K562 (cell line): ENCODE results near the gene FAM193A. TPM values are rescaled to one million over a fixed set of nuclear protein-coding genes. Genes with fewer than 3 reads are reported as not detected.
A peak's percentile ranks its signal among the peaks of the same experiment; 100 is the strongest.

ENCODE experiments used
- ATAC-seq: fragments of 200-7000 bp; cut with Tn5 transposase; 3 replicates; pipeline ENCODE4 v1.9.1; 2020; ENCODE audit warnings: moderate library complexity
- BruUV-seq: library from RNA; stranded (reverse); fragments of 400-500 nt; replicated peaks from 2 replicates; lab custom pipeline; 2021; lab: Mats Ljungman, UMichigan
- CTCF ChIA-PET: fragments of 300-600 bp; formaldehyde crosslinking; extraction: SDS; loops from one replicate; lab custom pipeline; 2021; ENCODE audit warnings: low intra/inter-chr PET ratio; lab: Yijun Ruan, JAX
- POLR2A ChIA-PET: fragments of 300-600, 350-650 bp; sonication (Branson Sonifier 250); formaldehyde crosslinking; extraction: SDS; loops from one replicate; lab custom pipeline; 2021; ENCODE audit warnings: antibody characterized with exemption, inconsistent platforms; lab: Yijun Ruan, JAX
- DNase-seq, 4 experiments: peaks; one replicate each; pipeline versions ENCODE4 v3.0.0 to v3.0.0-alpha.2; 2011 to 2018; ENCODE audit warnings: low spot score in 3 of 4, mixed read lengths in 3 of 4; ENCODE audit errors: extremely low read depth in 1 of 4
- FAIRE-seq: peaks from 2 replicates; lab custom pipeline; 2011; peaks lifted over from hg19 to GRCh38; lab: Jason Lieb, UNC
- H2AFZ ChIP-seq: 2 replicates; pipeline ENCODE4 v1.6.0; 2011; ENCODE audit warnings: low read depth, low read length, control low read depth, inconsistent platforms
- H3K27ac ChIP-seq: fragments of 200-600 bp; 3 replicates; pipeline ENCODE4 v1.8.0; 2011; ENCODE audit warnings: low read depth, mild to moderate bottlenecking, control low read depth, inconsistent platforms, low read length, moderate library complexity, mixed read lengths; ENCODE audit errors: extremely low read depth
- H3K27me3 ChIP-seq, 2 experiments: fragments of 300-600 bp in 1 of 2; 2 replicates in 1 of 2; 3 replicates in 1 of 2; pipeline versions ENCODE4 v1.6.0 to v1.8.0; 2011; ENCODE audit warnings: inconsistent platforms in 2 of 2, low read length in 2 of 2, mild to moderate bottlenecking in 1 of 2, mixed read lengths in 1 of 2, moderate library complexity in 1 of 2; ENCODE audit not compliant: control insufficient read depth in 2 of 2, insufficient read depth in 2 of 2
- H3K36me3 ChIP-seq: fragments of 300-600 bp; 3 replicates; pipeline ENCODE4 v1.8.0; 2011; ENCODE audit warnings: mild to moderate bottlenecking, low read length, inconsistent platforms; ENCODE audit not compliant: control insufficient read depth, insufficient read depth
- H3K4me1 ChIP-seq, 2 experiments: fragments of 200-600 bp in 1 of 2; replicated peaks in 1 of 2; 2 replicates in 1 of 2; 3 replicates in 1 of 2; pipeline versions ENCODE4 v1.5.1 to v1.8.0; 2011; ENCODE audit warnings: inconsistent platforms in 2 of 2, low read length in 2 of 2, mild to moderate bottlenecking in 1 of 2, mixed read lengths in 1 of 2, moderate library complexity in 1 of 2; ENCODE audit not compliant: control insufficient read depth in 2 of 2, insufficient read depth in 2 of 2
- H3K4me2 ChIP-seq: 2 replicates; pipeline ENCODE4 v1.6.1; 2011; ENCODE audit warnings: low read length, control low read depth, inconsistent platforms, mixed read lengths; ENCODE audit not compliant: insufficient read depth
- H3K4me3 ChIP-seq: fragments of 200-600 bp; sonication (generic), shearing (Covaris generic); 2 replicates; pipeline ENCODE4 v1.5.1; 2016; ENCODE audit warnings: control low read depth, inconsistent platforms
- H3K79me2 ChIP-seq: fragments of 200-600 bp; 3 replicates; pipeline ENCODE4 v1.8.0; 2011; ENCODE audit warnings: low read length, inconsistent platforms; ENCODE audit not compliant: control insufficient read depth, insufficient read depth
- H3K9ac ChIP-seq, 2 experiments: 2 replicates each; pipeline versions ENCODE4 v1.6.0 to v1.6.1; 2011; ENCODE audit warnings: low read depth in 2 of 2, low read length in 2 of 2, control low read depth in 1 of 2, inconsistent platforms in 1 of 2, mild to moderate bottlenecking in 1 of 2, mixed read lengths in 1 of 2; ENCODE audit not compliant: insufficient read depth in 1 of 2
- H3K9me1 ChIP-seq: one replicate; pipeline ENCODE4 v1.6.0; 2011; ENCODE audit warnings: inconsistent platforms, mild to moderate bottlenecking, low read length, moderate library complexity; ENCODE audit not compliant: control insufficient read depth, insufficient read depth
- H3K9me3 ChIP-seq: replicated peaks from 2 replicates; pipeline ENCODE4 v1.5.1; 2011; ENCODE audit warnings: low read depth, low read length, inconsistent platforms; ENCODE audit not compliant: control insufficient read depth, insufficient read depth
- H4K20me1 ChIP-seq: replicated peaks from 2 replicates; pipeline ENCODE4 v1.6.1; 2011; ENCODE audit warnings: low read length, inconsistent platforms, mixed read lengths; ENCODE audit not compliant: control insufficient read depth, insufficient read depth
- DACH1 ChIP-seq: fragments of 450-650 bp; IDR thresholded peaks from 2 replicates; pipeline ENCODE4 v1.6.1; 2018; ENCODE audit not compliant: partially characterized antibody
- E2F4 ChIP-seq: sonication (generic); formaldehyde crosslinking; IDR thresholded peaks from 2 replicates; pipeline ENCODE4 v1.8.0; 2022; ENCODE audit warnings: mild to moderate bottlenecking, low read depth, missing genetic modification reagents
- ELF4 ChIP-seq: fragments of 450-650 bp; formaldehyde crosslinking; IDR thresholded peaks from 2 replicates; pipeline ENCODE4 v1.4.0; 2022; ENCODE audit warnings: missing genetic modification characterization
- IFI16 ChIP-seq: fragments of 250-450 bp; sonication (Bioruptor Pico); IDR thresholded peaks from 2 replicates; pipeline ENCODE4 v2.1.2; 2022; ENCODE audit warnings: mild to moderate bottlenecking, inconsistent platforms
- JUND ChIP-seq, 2 experiments: IDR thresholded peaks; 2 replicates in 1 of 2; 3 replicates in 1 of 2; pipeline ENCODE4 v1.6.1; 2011; ENCODE audit warnings: borderline replicate concordance in 2 of 2, low read depth in 2 of 2, low read length in 2 of 2, improper control_type of control experiment in 1 of 2, missing biosample characterization in 1 of 2, missing genetic modification characterization in 1 of 2, missing genetic modification reagents in 1 of 2
- LARP7 ChIP-seq: fragments of 450-650 bp; IDR thresholded peaks from 2 replicates; pipeline ENCODE4 v1.6.1; 2016
- MITF ChIP-seq: IDR thresholded peaks from 2 replicates; pipeline ENCODE4 v1.6.1; 2014; ENCODE audit warnings: antibody characterized with exemption
- SMAD4 ChIP-seq: fragments of 250-450 bp; sonication (Bioruptor Pico); conservative IDR thresholded peaks from 2 replicates; pipeline ENCODE4 v1.8.0; 2021; ENCODE audit warnings: inconsistent platforms, mild to moderate bottlenecking, moderate library complexity
- TAF9B ChIP-seq: fragments of 450-650 bp; IDR thresholded peaks from 2 replicates; pipeline ENCODE4 v1.6.1; 2018; ENCODE audit warnings: mild to moderate bottlenecking; ENCODE audit not compliant: partially characterized antibody
- THAP12 ChIP-seq: fragments of 250-450 bp; sonication (Bioruptor Pico); IDR thresholded peaks from 2 replicates; pipeline ENCODE4 v1.9.0; 2021; ENCODE audit warnings: mild to moderate bottlenecking, inconsistent platforms
- ZNF24 ChIP-seq: fragments of 450-650 bp; IDR thresholded peaks from 2 replicates; pipeline ENCODE4 v1.6.1; 2016
- ZNF280A ChIP-seq: fragments of 450-650 bp; IDR thresholded peaks from 2 replicates; pipeline ENCODE4 v1.6.1; 2018; ENCODE audit warnings: mild to moderate bottlenecking, low read depth; ENCODE audit not compliant: partially characterized antibody
- ZNF3 ChIP-seq: fragments of 250-450 bp; sonication (Bioruptor Pico); IDR thresholded peaks from 2 replicates; pipeline ENCODE4 v1.5.0; 2021; ENCODE audit warnings: mild to moderate bottlenecking, moderate library complexity
- WGBS: fragments of 100-300 bp; shearing (Covaris generic); methylation state at CpG from one replicate; pipeline ENCODE4 v1.1.6; 2016; ENCODE audit warnings: low coverage, mixed read lengths; ENCODE audit not compliant: insufficient coverage; ENCODE audit errors: missing lambda C conversion rate; 5-methylcytosine and 5-hydroxymethylcytosine counted together
- in situ Hi-C: fragments of 300-500 bp; cut with MboI; formaldehyde crosslinking; loops from 4 replicates; pipeline ENCODE4 v1.15.0; 2018; ENCODE audit warnings: inconsistent platforms, mixed read lengths
- intact Hi-C: fragments of 100-400 bp; cut with micrococcal nuclease; formaldehyde crosslinking; loops from 2 replicates; pipeline ENCODE4 v1.14.2; 2022
- polyA plus RNA-seq, 8 experiments: library from polyadenylated mRNA; depleted of rRNA in 4 of 8; stranded (reverse) in 5 of 8; unstranded in 3 of 8; fragments of >200 nt; fragmentation: Nextera tagmentation in 2 of 8; fragmentation: Illumina TruSeq in 1 of 8; extraction: Ambion mirVana in 2 of 8; extraction: Trizol in 1 of 8; gene quantifications; 2 replicates each; pipeline versions ENCODE4 v1.2.1 to v1.2.3, GENCODE V29; 2011 to 2014; ENCODE audit warnings: inconsistent platforms in 1 of 8, missing spikeins in 1 of 8
- total RNA-seq, 7 experiments: library from RNA; depleted of rRNA in 6 of 7; stranded (reverse); fragments of >200 nt in 6 of 7; fragmentation: Illumina TruSeq in 2 of 7; extraction: Trizol in 2 of 7; gene quantifications; 2 replicates each; pipeline versions ENCODE4 v1.2.1 to v1.2.3, GENCODE V29; 2011 to 2021; ENCODE audit warnings: low replicate concordance in 1 of 7

Gene FAM193A
- total and polyA plus RNA-seq, 9 of the 15 experiments (the other 6 are each of a cell fraction or from before 2014, with no cell fraction given), result 0.46 to 24.6 (median 9.6) TPM

- FAIRE-seq, result no peak
- H3K4me2 ChIP-seq, result no peak overlapping the region
- H3K79me2 ChIP-seq, result peaks cover 94% of the 10 kb centered on the region
- H2AFZ ChIP-seq, result no peak overlapping the region
- intact Hi-C loops, result no loop called here
- TF ChIP-seq ZNF280A, result no peak
- no peak for TF ChIP-seq ZNF24
- no peak for TF ChIP-seq ZNF3 (CRISPR knock-in tag)
- TF ChIP-seq MITF, result no peak
- TF ChIP-seq IFI16, result no peak
- TF ChIP-seq ELF4, result no peak
- no peak for TF ChIP-seq SMAD4 (CRISPR knock-in tag)
- no peak for TF ChIP-seq TAF9B
- TF ChIP-seq LARP7, result no peak
- TF ChIP-seq E2F4 (CRISPR knock-in tag), result no peak
- no peak for TF ChIP-seq JUND (IDR thresholded peaks at IDR 0.05; ENCODE audit: borderline replicate concordance, low read depth, low read length)
- no peak for TF ChIP-seq JUND (tag; IDR thresholded peaks at IDR 0.05; ENCODE audit: borderline replicate concordance, low read depth, low read length)
- no peak for TF ChIP-seq DACH1
- TF ChIP-seq THAP12 (CRISPR knock-in tag), result no peak
- TF ChIP-seq, all 486 proteins: peak for 0
- Histone ChIP-seq H3K4me1 (peaks cover 0 to 4% of the 10 kb centered on the region in 2 experiments; a peak in 2 of 5 replicates), H3K27ac (no peak overlapping the region), H3K36me3 (peaks cover 4% of the 10 kb centered on the region; the same call in 1 of the 3 replicates), H3K9me1 (no peaks in the 10 kb centered on the region), H3K4me3 (no peak overlapping the region), H3K27me3 (no peaks in the 10 kb centered on the region), H3K9me3 (no peaks in the 10 kb centered on the region), H3K9ac (0 out of 4 replicates have a peak overlapping the region, but pooled peaks of 1 of the 2 experiments have one; percentile 5), H4K20me1 (peaks cover 13% of the 10 kb centered on the region)
- DNase-seq (no peak), ATAC-seq (peak; percentile 36)
- POLR2A ChIA-PET, result interaction anchor here (1.0 to 1.6 kb wide), 3 partner anchors 8 to 21 kb away, joined by 3 to 4 read pairs (median 4); no protein-coding TSS in a partner anchor
- no TSS peak for BruUV-seq
- WGBS, result 62% methylated on average over 6 of the region's 6 CpGs
- in situ Hi-C loops, result no loop called here
- CTCF ChIA-PET, result no interaction called here
Observed at GRCh38 chr4:2558301-2558700, 21.9 kb downstream of the FAM193A start.
